ENCODE results near the gene MRPL23.

MRPL23 gene

GRCh38 chr11:1946812-1947484, at the start of gene MRPL23:
TSS of gene MRPL23 (plus strand) at chr11:1947332. CDS start at chr11:1947363, 31 bp downstream.
- no peak for DNase-seq

- no peak for DNase-seq
These were observed 48.0 kb upstream of the MRPL23 start for GRCh38 chr11:1899090-1899489.

- DNase-seq: no peak
These were observed 47.4 kb upstream of the MRPL23 start for GRCh38 chr11:1899686-1900085.

- no peak for DNase-seq
These were observed 41.0 kb upstream of the MRPL23 start for GRCh38 chr11:1906181-1906580.

- no peak for DNase-seq
These were observed 40.3 kb upstream of the MRPL23 start for GRCh38 chr11:1906611-1907423.

GRCh38 chr11:1908618-1909017, 38.5 kb upstream of the MRPL23 start:
- no peak for DNase-seq

GRCh38 chr11:1909524-1909923, 37.6 kb upstream of the MRPL23 start:
- no peak for DNase-seq

- DNase-seq: no peak
These were observed 34.7 kb upstream of the MRPL23 start for GRCh38 chr11:1912289-1912878.

- no peak for DNase-seq
These were observed 33.7 kb upstream of the MRPL23 start for GRCh38 chr11:1913271-1914060.

- DNase-seq: no peak
These were observed 31.4 kb upstream of the MRPL23 start for GRCh38 chr11:1915795-1916131.

GRCh38 chr11:1916132-1916985, 30.8 kb upstream of the MRPL23 start:
- no peak for DNase-seq

GRCh38 chr11:1916986-1917522, 30.1 kb upstream of the MRPL23 start:
- no peak for DNase-seq

GRCh38 chr11:1917523-1918435, 29.4 kb upstream of the MRPL23 start:
- DNase-seq: no peak

GRCh38 chr11:1918436-1919315, 28.5 kb upstream of the MRPL23 start:
- DNase-seq: no peak

- no peak for DNase-seq
These were observed 27.6 kb upstream of the MRPL23 start, which contains the start of gene TNNT3 for GRCh38 chr11:1919391-1920127. TSS of gene TNNT3 (plus strand) at chr11:1919703. CDS start at chr11:1922875, 3,172 bp downstream.

- DNase-seq: no peak
These were observed 26.8 kb upstream of the MRPL23 start for GRCh38 chr11:1920128-1920908.

GRCh38 chr11:1920909-1921573, 26.1 kb upstream of the MRPL23 start:
- no peak for DNase-seq
